HG03108 (cell line): ENCODE data around the gene KRT32.

Source experiments
- ATAC-seq: cut with Tn5 transposase; IDR thresholded peaks from one replicate; pipeline ENCODE4 v1.9.1; 2021; ENCODE audit warnings: moderate library complexity; ENCODE audit not compliant: unreplicated experiment

Gene KRT32

GRCh38 chr17:41464682-41465081, 2.5 kb downstream of the KRT32 start:
- ATAC-seq = no peak

- no peak for ATAC-seq
Observed at GRCh38 chr17:41464173-41464572, 3.0 kb downstream of the KRT32 start.

- no peak for ATAC-seq
Observed at GRCh38 chr17:41463746-41464145, 3.4 kb downstream of the KRT32 start.

- no peak for ATAC-seq
Observed at GRCh38 chr17:41462705-41463104, 4.5 kb downstream of the KRT32 start.

- ATAC-seq = no peak
Observed at GRCh38 chr17:41457676-41458075, 9.5 kb downstream of the KRT32 start.

- no peak for ATAC-seq
Observed at GRCh38 chr17:41456204-41456603, 11.0 kb downstream of the KRT32 start.

GRCh38 chr17:41455236-41455635, 11.9 kb downstream of the KRT32 start:
- ATAC-seq = no peak

- no peak for ATAC-seq
Observed at GRCh38 chr17:41453066-41453465, 14.1 kb downstream of the KRT32 start.

- ATAC-seq = no peak
Observed at GRCh38 chr17:41452281-41452680, 14.9 kb downstream of the KRT32 start.

- ATAC-seq = no peak
Observed at GRCh38 chr17:41451154-41451728, 15.9 kb downstream of the KRT32 start.

GRCh38 chr17:41449008-41449407, 18.2 kb downstream of the KRT32 start:
- ATAC-seq = no peak

GRCh38 chr17:41448506-41448905, 18.7 kb downstream of the KRT32 start:
- ATAC-seq = no peak

GRCh38 chr17:41446806-41447205, 20.4 kb downstream of the KRT32 start:
- no peak for ATAC-seq

GRCh38 chr17:41444640-41445039, 22.5 kb downstream of the KRT32 start:
- ATAC-seq = no peak

GRCh38 chr17:41444186-41444585, 23.0 kb downstream of the KRT32 start:
- no peak for ATAC-seq

- ATAC-seq = no peak
Observed at GRCh38 chr17:41442739-41443138, 24.4 kb downstream of the KRT32 start.

- no peak for ATAC-seq
Observed at GRCh38 chr17:41440531-41441033, 26.6 kb downstream of the KRT32 start, which contains the start of gene KRT38. TSS of gene KRT38 (minus strand) at chr17:41440983. CDS start at chr17:41440921, 62 bp downstream.

GRCh38 chr17:41439375-41439774, 27.8 kb downstream of the KRT32 start:
- ATAC-seq = no peak

- ATAC-seq = no peak
Observed at GRCh38 chr17:41437769-41438168, 29.4 kb downstream of the KRT32 start.

GRCh38 chr17:41437254-41437653, 29.9 kb downstream of the KRT32 start:
- ATAC-seq = no peak

GRCh38 chr17:41434415-41434814, 32.8 kb downstream of the KRT32 start:
- ATAC-seq = no peak

GRCh38 chr17:41434005-41434404, 33.2 kb downstream of the KRT32 start:
- ATAC-seq = no peak

GRCh38 chr17:41433586-41433985, 33.6 kb downstream of the KRT32 start:
- no peak for ATAC-seq
